GM18505 (cell line): Measurements from ENCODE around the gene CYP21A2.
"Not testable (repeated sequence)": the region's sequence is repeated elsewhere in the genome, so short reads cannot be mapped to it uniquely, and the experiment has no call there.

Experiments used
- ATAC-seq: cut with Tn5 transposase; IDR thresholded peaks from one replicate; pipeline ENCODE4 v1.9.1; 2021; ENCODE audit not compliant: unreplicated experiment

Gene CYP21A2

DNA sequence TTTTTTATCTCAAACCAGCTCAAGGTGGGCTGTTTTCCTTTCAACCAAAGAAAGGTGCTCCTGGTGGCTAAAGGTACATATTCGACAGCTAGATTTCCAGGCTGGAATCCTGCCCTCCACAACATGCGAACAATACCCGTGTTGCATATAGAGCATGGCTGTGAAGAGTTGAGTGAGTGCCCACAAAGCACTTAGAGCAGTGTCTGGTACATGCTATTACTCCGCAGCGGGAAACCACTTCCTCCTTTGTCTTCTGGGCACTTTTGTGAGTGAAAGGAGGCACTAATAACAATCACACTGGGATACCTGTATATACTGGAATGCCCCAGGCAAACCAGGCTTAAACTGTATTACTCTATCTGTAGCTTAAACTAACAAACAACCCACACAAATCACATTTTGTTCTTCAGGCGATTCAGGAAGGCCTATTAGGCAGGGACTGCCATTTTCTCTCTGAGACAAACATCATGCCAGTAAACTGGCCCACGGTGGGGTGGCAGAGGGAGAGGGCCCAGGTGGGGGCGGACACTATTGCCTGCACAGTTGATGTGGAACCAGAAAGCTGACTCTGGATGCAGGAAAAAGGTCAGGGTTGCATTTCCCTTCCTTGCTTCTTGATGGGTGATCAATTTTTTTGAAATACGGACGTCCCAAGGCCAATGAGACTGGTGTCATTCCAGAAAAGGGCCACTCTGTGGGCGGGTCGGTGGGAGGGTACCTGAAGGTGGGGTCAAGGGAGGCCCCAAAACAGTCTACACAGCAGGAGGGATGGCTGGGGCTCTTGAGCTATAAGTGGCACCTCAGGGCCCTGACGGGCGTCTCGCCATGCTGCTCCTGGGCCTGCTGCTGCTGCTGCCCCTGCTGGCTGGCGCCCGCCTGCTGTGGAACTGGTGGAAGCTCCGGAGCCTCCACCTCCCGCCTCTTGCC lies at the start of gene CYP21A2:
Gene CYP21A2, plus strand, starts transcription at position 818 of the 927 bp plus-strand sequence. Its CDS starts 8 bp downstream, at position 826.
- ATAC-seq = not testable (repeated sequence)

DNA sequence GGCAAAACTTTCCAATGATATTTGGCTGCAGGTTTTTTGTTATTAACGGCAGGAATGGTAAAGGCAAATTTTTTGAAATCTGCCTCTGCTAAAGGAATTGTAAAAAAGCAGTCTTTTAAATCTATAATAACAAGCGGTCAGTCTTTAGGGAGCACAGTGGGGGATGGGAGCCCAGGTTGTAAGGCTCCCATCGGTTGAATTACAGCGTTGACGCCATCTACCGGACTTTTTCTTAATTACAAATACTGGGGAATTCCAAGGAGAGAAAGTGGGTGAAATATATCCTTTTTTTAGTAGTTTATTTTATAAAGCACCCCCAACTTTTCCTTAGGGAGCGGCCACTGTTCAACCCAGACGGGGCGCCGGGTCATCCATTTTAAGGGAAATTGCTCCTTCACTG lies 48.9 kb upstream of the CYP21A2 start:
- ATAC-seq = not testable (repeated sequence)

DNA sequence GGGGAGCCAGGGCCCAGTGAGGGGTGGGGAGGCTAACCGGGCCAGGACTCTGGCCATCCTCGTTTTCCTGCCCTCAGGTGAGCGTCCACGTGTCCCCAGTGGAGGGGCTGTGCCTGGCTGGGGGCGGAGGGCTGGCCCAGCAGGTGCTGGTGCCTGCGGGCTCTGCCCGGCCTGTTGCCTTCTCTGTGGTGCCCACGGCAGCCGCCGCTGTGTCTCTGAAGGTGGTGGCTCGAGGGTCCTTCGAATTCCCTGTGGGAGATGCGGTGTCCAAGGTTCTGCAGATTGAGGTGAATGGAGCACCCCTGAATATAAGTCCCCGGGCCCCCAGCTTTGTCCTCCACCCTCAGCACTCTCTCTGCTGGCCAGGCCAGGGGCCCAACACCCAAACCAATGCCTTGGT lies 43.8 kb upstream of the CYP21A2 start:
- not testable (repeated sequence) for ATAC-seq

DNA sequence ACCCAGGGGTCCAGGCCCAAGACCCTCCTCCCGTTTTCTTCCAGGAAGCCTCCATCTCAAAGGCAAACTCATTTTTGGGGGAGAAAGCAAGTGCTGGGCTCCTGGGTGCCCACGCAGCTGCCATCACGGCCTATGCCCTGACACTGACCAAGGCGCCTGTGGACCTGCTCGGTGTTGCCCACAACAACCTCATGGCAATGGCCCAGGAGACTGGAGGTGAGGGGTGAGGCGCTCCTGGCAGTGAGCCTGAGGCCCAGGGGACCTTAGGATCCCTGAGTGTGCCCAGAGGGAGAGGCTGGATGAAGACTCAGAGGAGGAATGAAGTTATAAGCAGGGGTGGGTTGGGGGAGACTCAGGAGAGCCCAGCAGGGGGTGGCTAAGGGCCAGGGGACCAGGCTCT lies 41.8 kb upstream of the CYP21A2 start:
- not testable (repeated sequence) for ATAC-seq

DNA sequence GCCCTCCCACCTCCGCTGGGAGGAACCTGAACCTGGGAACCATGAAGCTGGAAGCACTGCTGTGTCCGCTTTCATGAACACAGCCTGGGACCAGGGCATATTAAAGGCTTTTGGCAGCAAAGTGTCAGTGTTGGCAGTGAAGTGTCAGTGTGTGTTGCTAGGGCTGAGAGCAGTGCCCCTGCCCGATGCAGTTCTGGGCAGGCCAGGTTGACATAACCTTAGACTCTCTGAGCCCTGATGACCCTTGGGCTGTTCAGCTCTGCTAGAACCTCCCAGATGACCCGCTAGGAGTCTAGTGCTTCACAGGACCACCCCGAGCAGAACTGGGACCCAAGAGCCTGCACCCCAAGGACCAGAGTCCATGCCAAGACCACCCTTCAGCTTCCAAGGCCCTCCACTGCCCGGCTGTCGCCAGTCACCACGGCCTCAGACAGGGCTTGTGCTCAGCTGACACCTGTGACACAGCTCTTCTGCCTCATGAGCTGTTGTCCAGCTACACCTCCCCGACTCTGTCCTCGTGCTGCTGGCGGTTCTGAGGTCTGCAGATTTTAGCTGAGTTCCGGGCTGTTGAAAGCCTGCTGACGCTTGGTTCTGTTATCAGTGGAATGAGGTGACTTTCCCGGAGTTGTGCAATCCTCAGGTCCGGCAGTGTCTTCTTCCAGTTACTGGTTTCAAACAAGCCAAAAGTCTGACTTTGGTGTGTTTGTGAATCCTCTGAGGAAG lies 35.5 kb upstream of the CYP21A2 start:
- ATAC-seq = not testable (repeated sequence)

DNA sequence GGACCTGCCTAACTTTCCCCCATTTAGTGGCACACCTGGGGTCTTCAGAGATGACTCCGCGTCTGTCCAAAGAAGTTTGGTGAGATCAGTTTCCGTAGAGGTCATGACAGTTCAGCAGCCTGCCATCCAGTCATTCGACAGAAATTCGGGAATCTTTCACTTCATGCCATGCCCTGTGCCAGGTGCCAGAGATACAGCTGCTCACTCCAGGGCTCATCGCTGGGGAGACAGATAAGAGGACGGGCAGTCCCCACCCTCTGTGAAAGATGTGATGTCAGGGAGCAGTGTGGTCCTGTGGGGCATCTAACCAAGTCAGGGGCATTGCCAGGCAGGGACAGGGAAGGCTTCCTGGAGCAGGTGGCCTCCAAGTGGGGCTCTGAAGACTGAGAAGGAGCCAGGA lies 34.9 kb upstream of the CYP21A2 start:
- ATAC-seq = not testable (repeated sequence)

DNA sequence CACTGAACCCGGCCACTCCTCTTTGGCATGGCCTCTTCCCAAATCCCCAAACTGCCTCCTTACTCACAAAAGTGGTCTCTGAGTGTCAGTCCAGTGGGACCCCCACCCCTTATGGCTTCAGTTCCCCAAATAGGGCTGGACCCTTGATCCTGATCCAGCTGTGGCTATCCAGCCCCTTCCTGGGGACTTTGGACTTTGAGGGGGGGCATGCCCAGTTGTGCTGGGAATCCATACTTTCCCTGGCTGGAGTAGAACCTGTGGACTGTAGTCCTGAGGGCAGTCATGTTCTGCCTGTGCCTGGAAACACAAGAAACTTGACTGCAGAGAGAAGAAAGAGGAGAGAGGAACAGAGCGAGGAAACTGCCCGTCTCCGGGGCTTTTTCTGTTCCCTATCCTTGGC lies 33.8 kb upstream of the CYP21A2 start:
- not testable (repeated sequence) for ATAC-seq

DNA sequence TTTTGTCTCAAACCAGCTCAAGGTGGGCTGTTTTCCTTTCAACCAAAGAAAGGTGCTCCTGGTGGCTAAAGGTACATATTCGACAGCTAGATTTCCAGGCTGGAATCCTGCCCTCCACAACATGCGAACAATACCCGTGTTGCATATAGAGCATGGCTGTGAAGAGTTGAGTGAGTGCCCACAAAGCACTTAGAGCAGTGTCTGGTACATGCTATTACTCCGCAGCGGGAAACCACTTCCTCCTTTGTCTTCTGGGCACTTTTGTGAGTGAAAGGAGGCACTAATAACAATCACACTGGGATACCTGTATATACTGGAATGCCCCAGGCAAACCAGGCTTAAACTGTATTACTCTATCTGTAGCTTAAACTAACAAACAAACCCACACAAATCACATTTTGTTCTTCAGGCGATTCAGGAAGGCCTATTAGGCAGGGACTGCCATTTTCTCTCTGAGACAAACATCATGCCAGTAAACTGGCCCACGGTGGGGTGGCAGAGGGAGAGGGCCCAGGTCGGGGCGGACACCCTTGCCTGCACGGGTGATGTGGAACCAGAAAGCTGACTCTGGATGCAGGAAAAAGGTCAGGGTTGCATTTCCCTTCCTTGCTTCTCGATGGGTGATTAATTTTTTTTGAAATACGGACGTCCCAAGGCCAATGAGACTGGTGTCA lies 33.2 kb upstream of the CYP21A2 start:
- not testable (repeated sequence) for ATAC-seq

DNA sequence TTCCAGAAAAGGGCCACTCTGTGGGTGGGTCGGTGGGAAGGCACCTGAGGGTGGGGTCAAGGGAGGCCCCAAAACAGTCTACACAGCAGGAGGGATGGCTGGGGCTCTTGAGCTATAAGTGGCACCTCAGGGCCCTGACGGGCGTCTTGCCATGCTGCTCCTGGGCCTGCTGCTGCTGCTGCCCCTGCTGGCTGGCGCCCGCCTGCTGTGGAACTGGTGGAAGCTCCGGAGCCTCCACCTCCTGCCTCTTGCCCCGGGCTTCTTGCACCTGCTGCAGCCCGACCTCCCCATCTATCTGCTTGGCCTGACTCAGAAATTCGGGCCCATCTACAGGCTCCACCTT lies 32.7 kb upstream of the CYP21A2 start:
- not testable (repeated sequence) for ATAC-seq

DNA sequence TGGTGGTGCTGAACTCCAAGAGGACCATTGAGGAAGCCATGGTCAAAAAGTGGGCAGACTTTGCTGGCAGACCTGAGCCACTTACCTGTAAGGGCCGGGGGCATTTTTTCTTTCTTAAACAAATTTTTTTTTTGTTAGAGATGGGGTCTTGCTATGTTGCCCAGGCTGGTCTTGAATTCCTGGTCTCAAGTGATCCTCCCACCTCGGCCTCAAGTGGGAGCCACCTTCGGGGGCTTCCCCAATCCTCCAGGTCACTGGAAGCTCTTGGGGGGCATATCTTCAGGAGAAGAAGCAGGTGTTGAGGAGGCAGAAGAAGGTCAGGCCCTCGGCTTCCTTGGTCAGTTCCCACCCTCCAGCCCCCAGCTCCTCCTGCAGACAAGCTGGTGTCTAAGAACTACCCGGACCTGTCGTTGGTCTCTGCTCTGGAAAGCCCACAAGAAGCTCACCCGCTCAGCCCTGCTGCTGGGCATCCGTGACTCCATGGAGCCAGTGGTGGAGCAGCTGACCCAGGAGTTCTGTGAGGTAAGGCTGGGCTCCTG lies 32.2 kb upstream of the CYP21A2 start:
- ATAC-seq = not testable (repeated sequence)

DNA sequence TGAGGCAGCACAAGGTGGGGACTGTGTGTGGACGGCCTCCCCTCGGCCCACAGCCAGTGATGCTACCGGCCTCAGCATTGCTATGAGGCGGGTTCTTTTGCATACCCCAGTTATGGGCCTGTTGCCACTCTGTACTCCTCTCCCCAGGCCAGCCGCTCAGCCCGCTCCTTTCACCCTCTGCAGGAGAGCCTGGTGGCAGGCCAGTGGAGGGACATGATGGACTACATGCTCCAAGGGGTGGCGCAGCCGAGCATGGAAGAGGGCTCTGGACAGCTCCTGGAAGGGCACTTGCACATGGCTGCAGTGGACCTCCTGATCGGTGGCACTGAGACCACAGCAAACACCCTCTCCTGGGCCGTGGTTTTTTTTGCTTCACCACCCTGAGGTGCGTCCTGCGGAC lies 31.1 kb upstream of the CYP21A2 start:
- ATAC-seq = not testable (repeated sequence)

DNA sequence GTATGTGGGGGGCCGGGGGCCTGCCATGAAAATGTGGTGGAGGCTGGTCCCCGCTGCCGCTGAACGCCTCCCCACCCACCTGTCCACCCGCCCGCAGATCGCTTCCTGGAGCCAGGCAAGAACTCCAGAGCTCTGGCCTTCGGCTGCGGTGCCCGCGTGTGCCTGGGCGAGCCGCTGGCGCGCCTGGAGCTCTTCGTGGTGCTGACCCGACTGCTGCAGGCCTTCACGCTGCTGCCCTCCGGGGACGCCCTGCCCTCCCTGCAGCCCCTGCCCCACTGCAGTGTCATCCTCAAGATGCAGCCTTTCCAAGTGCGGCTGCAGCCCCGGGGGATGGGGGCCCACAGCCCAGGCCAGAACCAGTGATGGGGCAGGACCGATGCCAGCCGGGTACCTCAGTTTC lies 30.2 kb upstream of the CYP21A2 start:
- not testable (repeated sequence) for ATAC-seq

DNA sequence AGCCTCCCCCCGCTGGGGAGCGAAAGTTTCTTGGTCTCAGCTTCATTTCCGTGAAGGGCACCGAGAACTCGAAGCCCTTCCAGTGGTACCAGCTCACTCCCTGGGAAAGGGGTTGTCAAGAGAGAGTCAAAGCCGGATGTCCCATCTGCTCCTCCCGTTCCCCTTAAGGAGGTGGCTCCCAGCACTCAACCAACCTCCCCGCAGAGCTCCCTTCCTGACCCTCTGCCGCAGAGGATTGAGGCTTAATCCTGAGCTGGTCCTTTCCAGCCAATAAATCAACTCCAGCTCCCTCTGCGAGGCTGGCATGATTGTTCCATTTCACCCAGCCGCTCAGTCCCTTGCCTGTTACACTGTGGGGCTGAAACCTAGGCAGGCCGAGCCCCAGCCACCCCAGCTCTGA lies 29.6 kb upstream of the CYP21A2 start:
- not testable (repeated sequence) for ATAC-seq

DNA sequence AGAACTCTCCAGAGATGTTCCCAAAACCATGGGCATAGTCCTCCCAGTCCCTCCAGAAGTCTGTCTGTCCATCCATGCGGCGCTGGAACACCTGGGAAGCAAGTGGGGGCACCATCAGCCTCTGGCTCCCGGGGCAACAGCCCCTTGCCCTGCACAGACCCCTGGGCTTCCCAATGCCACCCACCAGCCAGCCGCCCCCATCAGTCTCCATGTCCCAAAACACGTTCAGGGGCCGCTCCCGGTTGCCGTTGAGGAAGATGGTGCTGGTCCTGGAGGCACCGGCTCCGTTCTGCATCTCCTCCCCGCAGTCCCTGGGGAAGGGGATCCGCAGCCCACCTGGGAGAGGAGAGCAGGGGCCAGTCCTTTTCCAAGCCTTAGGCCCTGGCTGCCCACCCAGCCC lies 28.7 kb upstream of the CYP21A2 start:
- not testable (repeated sequence) for ATAC-seq

DNA sequence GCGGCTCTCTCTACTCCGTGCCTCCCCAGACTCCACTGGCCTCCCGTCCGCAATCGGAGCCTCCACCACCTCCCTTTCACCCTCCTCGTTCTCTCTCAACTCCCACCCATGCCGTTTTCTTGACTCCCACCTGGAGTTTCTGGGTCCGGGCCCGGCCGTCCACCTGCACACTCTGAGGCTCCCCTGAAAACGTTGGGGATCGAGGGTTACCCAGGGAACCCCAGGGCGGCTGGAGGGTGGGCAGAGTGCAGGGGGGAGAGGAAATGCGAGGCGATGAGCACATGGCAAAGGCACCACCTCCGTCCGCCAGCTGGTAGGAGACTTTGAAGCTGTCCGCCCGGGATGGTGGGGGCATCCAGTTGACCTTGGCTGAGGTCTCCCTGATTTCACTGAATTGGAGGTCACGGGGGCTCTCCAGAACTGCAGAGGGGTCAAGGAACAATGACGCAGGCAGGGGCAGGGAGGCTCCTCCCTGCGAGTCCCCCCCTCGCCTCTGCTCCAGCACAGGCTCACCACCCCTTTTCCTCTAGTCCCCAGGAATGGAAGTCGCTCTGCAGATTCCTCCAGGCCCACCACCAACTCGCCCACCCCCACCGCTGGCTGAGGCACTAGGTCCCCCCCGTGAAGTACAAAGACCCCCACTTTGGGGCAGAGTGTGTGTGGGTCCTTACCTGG lies 27.2 kb upstream of the CYP21A2 start:
- ATAC-seq = not testable (repeated sequence)

DNA sequence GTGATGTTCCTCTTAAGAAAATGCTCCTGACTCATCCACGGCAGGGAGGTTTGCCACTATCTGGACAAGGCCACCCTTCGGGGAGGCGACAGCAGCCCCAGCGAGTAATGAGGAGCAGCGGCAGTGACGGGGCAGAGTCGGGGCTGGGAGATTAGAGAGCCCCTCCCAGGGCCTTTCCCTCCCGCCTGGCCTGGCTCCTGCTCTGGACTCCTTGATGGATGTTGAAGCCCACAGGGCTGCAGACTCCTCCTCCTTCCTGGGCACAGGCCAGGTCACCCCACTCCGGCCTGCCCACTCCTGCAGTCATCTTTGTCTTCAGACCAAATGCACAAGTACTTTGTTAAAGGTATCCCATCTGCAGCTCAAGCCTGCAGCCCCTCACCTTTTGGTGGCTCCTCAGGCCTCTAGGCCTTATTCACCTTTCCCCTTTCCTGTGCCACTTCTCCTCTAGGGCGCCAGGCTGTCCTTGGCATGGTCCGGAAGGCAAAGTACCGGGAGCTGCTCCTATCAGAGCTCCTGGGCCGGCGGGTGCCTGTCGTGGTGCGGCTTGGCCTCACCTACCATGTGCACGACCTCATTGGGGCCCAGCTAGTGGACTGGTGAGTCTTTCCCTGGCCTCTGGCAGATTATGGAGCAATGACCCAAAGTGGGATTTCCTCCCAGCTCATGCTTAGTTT lies 25.1 kb upstream of the CYP21A2 start:
- ATAC-seq = not testable (repeated sequence)

DNA sequence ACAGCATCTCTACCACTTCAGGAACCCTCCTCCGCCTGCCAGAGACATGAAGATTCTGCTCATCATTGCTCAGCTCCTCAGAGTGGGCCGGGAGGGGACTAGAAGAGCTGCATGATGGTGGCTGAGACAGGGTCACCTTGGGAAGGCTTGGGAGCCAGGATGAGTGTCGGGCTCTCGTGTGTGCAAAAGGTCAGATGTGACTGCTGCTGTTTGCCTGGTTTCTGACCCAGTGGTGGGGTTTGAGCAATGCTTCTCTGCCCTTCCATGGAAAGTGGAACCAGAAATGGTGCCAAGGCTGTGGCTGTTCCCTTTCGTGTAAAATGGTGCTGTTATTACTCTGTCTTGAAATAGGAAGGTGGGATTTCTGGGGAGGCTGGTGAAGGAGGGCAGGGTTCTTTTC lies 24.5 kb upstream of the CYP21A2 start:
- not testable (repeated sequence) for ATAC-seq

DNA sequence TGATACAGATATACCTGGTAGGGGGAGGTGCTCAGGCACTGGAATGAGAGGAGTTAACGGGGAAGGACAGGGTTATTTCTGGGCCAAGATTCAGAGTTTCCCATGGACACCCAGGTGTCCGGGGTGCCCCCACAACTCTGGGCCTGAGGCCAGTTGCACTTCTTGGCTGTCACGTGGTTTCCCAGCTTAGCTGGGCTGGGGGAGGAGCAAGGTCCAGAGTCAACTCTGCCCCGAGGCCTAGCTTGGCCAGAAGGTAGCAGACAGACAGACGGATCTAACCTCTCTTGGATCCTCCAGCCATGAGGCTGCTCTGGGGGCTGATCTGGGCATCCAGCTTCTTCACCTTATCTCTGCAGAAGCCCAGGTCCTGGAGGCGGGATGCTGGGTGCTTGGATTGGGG lies 23.7 kb upstream of the CYP21A2 start, which contains the start of gene C4B:
Gene C4B, plus strand, starts transcription at position 249 of the 400 bp plus-strand sequence. Its CDS starts 51 bp downstream, at position 300.
- not testable (repeated sequence) for ATAC-seq

DNA sequence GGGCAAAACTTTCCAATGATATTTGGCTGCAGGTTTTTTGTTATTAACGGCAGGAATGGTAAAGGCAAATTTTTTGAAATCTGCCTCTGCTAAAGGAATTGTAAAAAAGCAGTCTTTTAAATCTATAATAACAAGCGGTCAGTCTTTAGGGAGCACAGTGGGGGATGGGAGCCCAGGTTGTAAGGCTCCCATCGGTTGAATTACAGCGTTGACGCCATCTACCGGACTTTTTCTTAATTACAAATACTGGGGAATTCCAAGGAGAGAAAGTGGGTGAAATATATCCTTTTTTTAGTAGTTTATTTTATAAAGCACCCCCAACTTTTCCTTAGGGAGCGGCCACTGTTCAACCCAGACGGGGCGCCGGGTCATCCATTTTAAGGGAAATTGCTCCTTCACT lies 16.1 kb upstream of the CYP21A2 start:
- not testable (repeated sequence) for ATAC-seq

DNA sequence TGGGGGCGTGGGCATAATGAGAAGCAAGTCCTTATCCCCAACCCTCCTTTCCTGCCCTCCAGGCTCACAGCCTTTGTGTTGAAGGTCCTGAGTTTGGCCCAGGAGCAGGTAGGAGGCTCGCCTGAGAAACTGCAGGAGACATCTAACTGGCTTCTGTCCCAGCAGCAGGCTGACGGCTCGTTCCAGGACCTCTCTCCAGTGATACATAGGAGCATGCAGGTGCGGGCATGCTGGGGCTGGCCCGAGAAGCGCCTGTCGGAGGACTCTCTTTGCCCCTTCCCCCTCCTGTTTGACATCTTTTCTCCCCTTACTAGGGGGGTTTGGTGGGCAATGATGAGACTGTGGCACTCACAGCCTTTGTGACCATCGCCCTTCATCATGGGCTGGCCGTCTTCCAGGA lies 9.6 kb upstream of the CYP21A2 start:
- not testable (repeated sequence) for ATAC-seq
